Bronchial epithelial cell (primary cell): ENCODE results near the gene MYO19. TPM values are rescaled to one million over a fixed set of nuclear protein-coding genes. Genes with fewer than 3 reads are reported as not detected.
A peak's percentile ranks its signal among the peaks of the same experiment; 100 is the strongest.

Experiments
- DNase-seq: peaks from one replicate; pipeline ENCODE4 v3.0.0-alpha.2; 2010; ENCODE audit warnings: low read depth
- FAIRE-seq: peaks from 2 replicates; lab custom pipeline; 2011; peaks lifted over from hg19 to GRCh38; lab: Jason Lieb, UNC
- H3K27me3 ChIP-seq: 2 replicates; pipeline ENCODE4 v1.5.1; 2011; ENCODE audit warnings: low read length; ENCODE audit not compliant: control insufficient read depth, insufficient read depth
- H3K36me3 ChIP-seq: 2 replicates; pipeline ENCODE4 v1.5.1; 2011; ENCODE audit warnings: low read length; ENCODE audit not compliant: control insufficient read depth, insufficient read depth
- H3K4me3 ChIP-seq: 2 replicates; pipeline ENCODE4 v1.5.1; 2011; ENCODE audit warnings: mild to moderate bottlenecking, low read depth, low read length, control low read depth
- total RNA-seq: library from RNA; depleted of rRNA; stranded (reverse); fragments of >200 nt; gene quantifications from 2 replicates; pipeline ENCODE4 v1.2.1, GENCODE V29; 2014
- TF ChIP-seq, protein P1 (sequence below): IDR thresholded peaks from 2 replicates; pipeline ENCODE4 v1.5.1; 2011; ENCODE audit warnings: mild to moderate bottlenecking, moderate library complexity, low read length, control low read depth, inconsistent platforms; ENCODE audit not compliant: insufficient read depth, severe bottlenecking

Gene MYO19
- total RNA-seq, 1 donor from 2014 or later: 73.5 TPM

GRCh38 chr17:36545465-36546417 lies 11.1 kb upstream of the MYO19 start:
- DNase-seq (peak; percentile 84), FAIRE-seq (no peak)
- H3K36me3 ChIP-seq: peaks cover 2% of the 10 kb centered on the region
- TF ChIP-seq, protein P1, sequence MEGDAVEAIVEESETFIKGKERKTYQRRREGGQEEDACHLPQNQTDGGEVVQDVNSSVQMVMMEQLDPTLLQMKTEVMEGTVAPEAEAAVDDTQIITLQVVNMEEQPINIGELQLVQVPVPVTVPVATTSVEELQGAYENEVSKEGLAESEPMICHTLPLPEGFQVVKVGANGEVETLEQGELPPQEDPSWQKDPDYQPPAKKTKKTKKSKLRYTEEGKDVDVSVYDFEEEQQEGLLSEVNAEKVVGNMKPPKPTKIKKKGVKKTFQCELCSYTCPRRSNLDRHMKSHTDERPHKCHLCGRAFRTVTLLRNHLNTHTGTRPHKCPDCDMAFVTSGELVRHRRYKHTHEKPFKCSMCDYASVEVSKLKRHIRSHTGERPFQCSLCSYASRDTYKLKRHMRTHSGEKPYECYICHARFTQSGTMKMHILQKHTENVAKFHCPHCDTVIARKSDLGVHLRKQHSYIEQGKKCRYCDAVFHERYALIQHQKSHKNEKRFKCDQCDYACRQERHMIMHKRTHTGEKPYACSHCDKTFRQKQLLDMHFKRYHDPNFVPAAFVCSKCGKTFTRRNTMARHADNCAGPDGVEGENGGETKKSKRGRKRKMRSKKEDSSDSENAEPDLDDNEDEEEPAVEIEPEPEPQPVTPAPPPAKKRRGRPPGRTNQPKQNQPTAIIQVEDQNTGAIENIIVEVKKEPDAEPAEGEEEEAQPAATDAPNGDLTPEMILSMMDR: no peak
- no peaks in the 10 kb centered on the region for H3K27me3 ChIP-seq
- H3K4me3 ChIP-seq: peak overlapping the region; percentile 99

DNA sequence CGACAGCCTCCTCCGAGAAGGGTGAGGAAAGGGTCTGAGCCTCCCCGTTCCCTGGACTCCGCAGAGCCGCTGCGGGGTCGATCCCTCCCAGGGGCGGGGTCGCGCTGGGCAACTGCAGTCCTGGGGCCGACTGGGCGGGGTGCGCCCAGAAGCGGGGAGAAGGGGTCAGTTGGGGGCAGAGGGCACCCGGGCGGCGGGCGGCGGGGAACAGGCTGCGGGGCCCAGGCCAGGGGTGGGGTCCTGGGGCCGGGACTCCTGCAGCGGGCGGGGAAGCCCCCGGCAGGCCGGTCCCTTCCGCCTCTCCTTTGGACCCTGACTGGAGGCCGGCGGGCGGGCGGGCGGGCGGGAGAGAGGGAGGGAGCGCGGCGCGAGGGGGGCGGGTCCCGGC lies 10.4 kb upstream of the MYO19 start:
- Histone ChIP-seq H3K27me3 (no peaks in the 10 kb centered on the region), H3K4me3 (peak overlapping the region; percentile 99), H3K36me3 (peaks cover 2% of the 10 kb centered on the region)
- FAIRE-seq: no peak
- DNase-seq: no peak
- TF ChIP-seq, protein P1: no peak

GRCh38 chr17:36544307-36545076 lies 9.8 kb upstream of the MYO19 start, which contains the start of gene GGNBP2:
TSS of gene GGNBP2 (plus strand) at chr17:36544919. CDS start at chr17:36545725, 806 bp downstream.
- FAIRE-seq (no peak), DNase-seq (peak; percentile 83)
- Histone ChIP-seq H3K4me3 (peak within 1 kb of the TSS; percentile 99), H3K36me3 (peaks cover 2% of the 10 kb centered on the region), H3K27me3 (no peaks in the 10 kb centered on the region)
- TF ChIP-seq, protein P1: no peak

DNA sequence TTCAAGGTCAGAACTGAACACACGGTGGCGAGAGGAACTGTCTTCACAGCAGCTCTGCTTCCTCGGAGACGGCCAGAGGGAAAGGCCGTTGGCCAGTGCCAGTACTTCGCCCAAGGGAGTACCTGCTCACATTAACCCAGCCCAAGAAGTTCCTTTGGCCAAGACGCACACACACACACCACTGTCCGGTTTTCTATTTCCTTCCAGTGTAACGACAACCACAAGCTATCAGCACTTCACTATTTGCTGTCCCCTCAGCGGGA lies 9.3 kb upstream of the MYO19 start:
- Histone ChIP-seq H3K4me3 (peak overlapping the region; percentile 99), H3K27me3 (no peaks in the 10 kb centered on the region), H3K36me3 (peaks cover 2% of the 10 kb centered on the region)
- TF ChIP-seq, protein P1: no peak
- peak; percentile 40 for DNase-seq
- no peak for FAIRE-seq

DNA sequence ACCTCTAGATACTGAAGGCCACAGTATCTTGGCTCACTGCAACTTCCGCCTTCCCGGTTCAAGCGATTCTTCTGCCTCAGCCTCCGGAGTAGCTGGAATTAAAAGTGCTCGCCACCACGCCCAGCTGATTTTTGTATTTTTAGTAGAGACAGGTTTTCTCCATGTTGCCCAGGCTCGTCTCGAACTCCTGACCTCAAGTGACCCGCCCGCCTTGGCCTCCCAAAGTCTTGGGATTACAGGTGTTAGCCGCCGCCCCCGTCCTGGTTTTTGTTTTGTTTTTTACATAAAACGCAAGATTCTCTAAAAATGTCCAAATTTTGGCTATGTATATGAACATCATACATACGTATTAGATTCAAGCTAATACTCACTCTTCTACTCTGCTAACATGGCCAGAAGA lies 8.1 kb upstream of the MYO19 start:
- no peak for DNase-seq

More for the DNA sequence above, 8.1 kb upstream of the MYO19 start:
- H3K36me3 ChIP-seq: peaks cover 2% of the 10 kb centered on the region
- H3K4me3 ChIP-seq: no peak overlapping the region
- FAIRE-seq: no peak
- H3K27me3 ChIP-seq: no peaks in the 10 kb centered on the region
- TF ChIP-seq, protein P1: no peak
